ENCODE results near the gene GSG1. TPM values are rescaled to one million over a fixed set of nuclear protein-coding genes. Genes with fewer than 3 reads are reported as not detected.

The GSG1 gene
- total and polyA plus RNA-seq, 4 experiments from 2014 or later: 0.07 TPM; not detected in 3

DNA sequence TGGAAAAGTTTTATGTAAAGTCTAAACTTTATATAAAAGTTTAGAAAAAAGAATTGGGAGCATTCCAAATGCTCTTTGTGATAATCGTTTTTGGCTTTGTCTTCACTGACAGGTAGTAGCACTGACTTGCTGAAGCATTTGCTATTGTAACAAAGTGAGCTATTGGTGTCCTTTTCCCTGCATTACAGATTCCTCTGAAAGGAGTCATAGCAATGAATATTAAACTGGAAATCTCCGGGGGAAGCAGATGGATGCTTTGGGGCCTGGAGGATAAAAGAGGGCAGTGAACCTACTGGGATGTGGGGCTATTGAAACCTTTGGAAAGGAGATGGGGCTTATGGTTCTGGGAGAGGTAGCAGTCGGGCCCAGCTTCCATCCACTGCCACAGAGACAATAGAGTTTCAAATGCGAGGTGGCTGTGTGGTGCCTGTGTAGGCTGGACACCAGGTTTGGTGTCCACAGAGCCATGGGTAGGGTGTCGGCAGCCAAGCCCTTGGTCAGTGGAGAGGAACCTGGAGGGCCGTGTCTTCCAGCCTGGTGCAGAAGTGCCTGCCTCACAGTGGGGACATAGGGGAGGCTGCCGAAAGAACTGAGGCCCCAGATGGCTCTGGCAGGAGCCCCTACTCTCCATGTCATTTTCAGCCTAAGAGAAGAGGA is 10.1 kb downstream of the GSG1 start:
- Histone ChIP-seq H3K4me1 (ENCODE audit: insufficient read depth, low read length) (peaks cover 8% of the 10 kb centered on the region), H3K27ac (ENCODE audit: low read depth, low read length) (no peak overlapping the region), H3K9me3 (ENCODE audit: control insufficient read depth in 1 of 2, low read length in 2 of 2) (no peaks in the 10 kb centered on the region), H3K36me3 (ENCODE audit: insufficient read depth, low read length) (no peaks in the 10 kb centered on the region), H3K4me3 (ENCODE audit: low read length in 2 of 2) (no peak overlapping the region), H3K27me3 (ENCODE audit: insufficient read depth, low read length) (no peaks in the 10 kb centered on the region)
- POLR2A ChIA-PET (ENCODE audit: partially characterized antibody): no interaction called here
- Mint-ChIP-seq H3K36me3 (no peaks in the 10 kb centered on the region), H3K9me3 (no peaks in the 10 kb centered on the region), H3K4me3 (no peak overlapping the region), H3K4me1 (peaks cover 2 to 8% (median 6%) of the 10 kb centered on the region in 4 donors), H3K27me3 (peaks cover 2 to 6% of the 10 kb centered on the region in 2 donors), H3K27ac (no peak overlapping the region)
- DNase-seq: no peak
- CTCF ChIA-PET (ENCODE audit: partially characterized antibody): interaction anchor here (2.5 to 5.4 kb wide), 2 partner anchors 119 to 177 kb away, joined by 10 to 57 read pairs; no protein-coding TSS in a partner anchor
- intact Hi-C loops (cut with micrococcal nuclease): no loop called here

DNA sequence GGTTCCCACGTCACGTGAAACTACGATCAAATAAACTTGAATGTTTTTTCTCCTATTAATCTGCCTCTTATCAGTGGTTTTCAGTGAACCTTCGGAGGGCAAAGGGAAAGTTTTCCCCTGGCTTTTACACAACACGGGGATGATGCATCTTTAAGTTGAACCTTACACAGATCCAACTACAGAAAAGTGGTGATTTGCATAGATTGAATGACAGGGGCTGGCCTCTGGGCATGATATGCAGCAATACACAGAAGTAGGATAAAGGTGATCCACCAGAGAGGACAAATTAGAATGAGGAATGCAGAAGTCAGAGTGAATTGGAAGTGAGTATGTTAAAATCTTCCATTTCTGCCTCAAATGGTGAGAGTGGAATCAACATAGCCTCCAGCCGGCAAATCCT is 11.6 kb downstream of the GSG1 start:
- intact Hi-C loops (cut with micrococcal nuclease): no loop called here
- H3K4me3 Mint-ChIP-seq: no peak overlapping the region
- CTCF ChIA-PET (ENCODE audit: partially characterized antibody): no interaction called here
- H3K27ac ChIP-seq (ENCODE audit: low read depth, low read length): no peak overlapping the region
- no peaks in the 10 kb centered on the region for H3K36me3 Mint-ChIP-seq
- no peaks in the 10 kb centered on the region for H3K4me1 Mint-ChIP-seq
- peaks cover 2 to 6% of the 10 kb centered on the region in 2 donors for H3K27me3 Mint-ChIP-seq
- no peak overlapping the region for H3K4me3 ChIP-seq (ENCODE audit: low read length in 2 of 2)
- DNase-seq: no peak
- H3K9me3 ChIP-seq (ENCODE audit: control insufficient read depth in 1 of 2, low read length in 2 of 2): no peaks in the 10 kb centered on the region
- H3K4me1 ChIP-seq (ENCODE audit: insufficient read depth, low read length): no peaks in the 10 kb centered on the region
- POLR2A ChIA-PET (ENCODE audit: partially characterized antibody): no interaction called here
- H3K9me3 Mint-ChIP-seq: no peaks in the 10 kb centered on the region
- no peak overlapping the region for H3K27ac Mint-ChIP-seq
- no peaks in the 10 kb centered on the region for H3K27me3 ChIP-seq (ENCODE audit: insufficient read depth, low read length)
- H3K36me3 ChIP-seq (ENCODE audit: insufficient read depth, low read length): no peaks in the 10 kb centered on the region

DNA sequence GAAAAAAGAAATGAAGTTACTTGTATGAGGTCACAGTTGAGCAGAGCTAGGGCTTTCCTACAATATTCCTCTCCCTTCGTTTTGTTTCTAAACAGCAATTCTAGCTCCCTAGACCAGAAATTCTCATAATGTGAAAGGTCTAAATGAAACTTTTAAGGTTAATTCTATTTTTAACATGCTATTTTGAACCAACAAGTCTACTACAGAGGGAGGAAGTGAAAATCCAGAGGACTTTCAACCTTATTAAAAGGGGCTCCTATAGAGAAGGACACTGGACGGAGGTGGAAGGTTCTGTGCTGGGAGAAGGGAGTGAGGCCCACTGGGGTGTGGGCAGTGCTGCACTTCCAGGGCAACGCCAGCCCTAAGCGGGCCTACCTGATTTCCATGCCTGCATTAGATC is 13.4 kb downstream of the GSG1 start:
- Histone ChIP-seq H3K36me3 (ENCODE audit: insufficient read depth, low read length) (no peaks in the 10 kb centered on the region), H3K27ac (ENCODE audit: low read depth, low read length) (no peak overlapping the region), H3K4me1 (ENCODE audit: insufficient read depth, low read length) (no peaks in the 10 kb centered on the region), H3K9me3 (ENCODE audit: control insufficient read depth in 1 of 2, low read length in 2 of 2) (no peaks in the 10 kb centered on the region), H3K27me3 (ENCODE audit: insufficient read depth, low read length) (no peaks in the 10 kb centered on the region), H3K4me3 (ENCODE audit: low read length in 2 of 2) (no peak overlapping the region)
- no peak for DNase-seq
- ChIA-PET POLR2A (ENCODE audit: partially characterized antibody) (no interaction called here), CTCF (ENCODE audit: partially characterized antibody) (interaction anchor here (2.9 kb wide), 1 partner anchor 122 kb away, joined by 17 read pairs; no protein-coding TSS in a partner anchor)
- no peak overlapping the region for H3K27ac Mint-ChIP-seq
- H3K27me3 Mint-ChIP-seq: peaks cover 2 to 6% of the 10 kb centered on the region in 2 donors
- no peaks in the 10 kb centered on the region for H3K9me3 Mint-ChIP-seq
- intact Hi-C loops (cut with micrococcal nuclease): no loop called here
- no peaks in the 10 kb centered on the region for H3K4me1 Mint-ChIP-seq
- H3K36me3 Mint-ChIP-seq: peaks cover 4 to 8% of the 10 kb centered on the region in 2 donors
- no peak overlapping the region for H3K4me3 Mint-ChIP-seq

DNA sequence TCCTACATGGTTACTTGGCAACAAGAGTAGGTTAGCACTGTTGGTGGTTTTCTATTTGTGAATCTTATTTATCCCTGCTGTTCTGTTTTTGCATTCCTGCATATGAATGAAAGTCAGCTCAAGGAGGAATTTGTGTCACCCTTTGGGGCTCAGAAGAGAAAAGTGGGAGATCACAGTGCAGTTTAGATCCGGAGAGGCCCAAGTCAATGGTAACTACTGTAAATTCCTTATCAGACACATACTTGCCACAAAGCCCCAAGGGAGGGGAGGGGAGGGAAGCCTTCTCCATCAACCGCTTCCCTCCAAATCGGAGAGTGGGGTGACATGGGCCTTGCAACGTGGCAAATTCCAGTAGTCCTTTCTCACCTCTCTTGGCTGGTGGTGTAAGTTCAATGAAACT is 15.0 kb downstream of the GSG1 start:
- Mint-ChIP-seq H3K36me3 (peaks cover 8 to 16% of the 10 kb centered on the region in 2 donors), H3K9me3 (peaks cover 0 to 2% (median 0%) of the 10 kb centered on the region in 8 donors), H3K27ac (no peak overlapping the region), H3K27me3 (peaks cover 0 to 2% of the 10 kb centered on the region in 2 donors), H3K4me1 (no peaks in the 10 kb centered on the region), H3K4me3 (no peak overlapping the region)
- ChIA-PET CTCF (ENCODE audit: partially characterized antibody) (interaction anchor here (1.6 to 2.9 kb wide), 2 partner anchors 123 to 166 kb away, joined by 6 to 17 read pairs; no protein-coding TSS in a partner anchor), POLR2A (ENCODE audit: partially characterized antibody) (no interaction called here)
- DNase-seq: no peak
- Histone ChIP-seq H3K9me3 (ENCODE audit: control insufficient read depth in 1 of 2, low read length in 2 of 2) (no peaks in the 10 kb centered on the region), H3K27me3 (ENCODE audit: insufficient read depth, low read length) (no peaks in the 10 kb centered on the region), H3K4me1 (ENCODE audit: insufficient read depth, low read length) (no peaks in the 10 kb centered on the region), H3K27ac (ENCODE audit: low read depth, low read length) (no peak overlapping the region), H3K36me3 (ENCODE audit: insufficient read depth, low read length) (no peaks in the 10 kb centered on the region), H3K4me3 (ENCODE audit: low read length in 2 of 2) (no peak overlapping the region)
- intact Hi-C loops (cut with micrococcal nuclease): no loop called here

DNA sequence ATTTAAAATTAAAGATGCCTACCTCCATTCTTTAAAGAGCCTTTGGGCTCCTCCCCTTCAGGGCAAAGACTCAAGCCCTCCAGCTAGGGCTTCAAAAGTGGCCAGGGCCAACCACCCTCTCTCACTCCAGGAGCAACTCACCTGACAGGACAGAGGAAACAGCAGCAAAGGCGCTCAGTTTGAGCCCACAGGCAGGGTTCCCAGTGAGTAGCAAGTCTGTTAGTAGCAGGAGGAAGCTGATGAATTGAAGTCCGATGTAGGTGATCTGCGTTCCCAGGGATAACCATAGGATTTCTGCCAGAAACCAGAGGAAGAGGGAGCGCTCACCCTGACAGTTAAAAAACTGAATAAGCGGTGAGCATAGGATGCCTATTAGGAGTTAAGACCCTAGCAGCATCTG is 15.7 kb downstream of the GSG1 start:
- peaks cover 11 to 21% of the 10 kb centered on the region in 2 donors for H3K36me3 Mint-ChIP-seq
- intact Hi-C loops (cut with micrococcal nuclease): no loop called here
- peaks cover 0 to 2% (median 0%) of the 10 kb centered on the region in 8 donors for H3K9me3 Mint-ChIP-seq
- no peaks in the 10 kb centered on the region for H3K4me1 Mint-ChIP-seq
- Histone ChIP-seq H3K9me3 (ENCODE audit: control insufficient read depth in 1 of 2, low read length in 2 of 2) (no peaks in the 10 kb centered on the region), H3K36me3 (ENCODE audit: insufficient read depth, low read length) (no peaks in the 10 kb centered on the region), H3K4me1 (ENCODE audit: insufficient read depth, low read length) (no peaks in the 10 kb centered on the region), H3K27me3 (ENCODE audit: insufficient read depth, low read length) (no peaks in the 10 kb centered on the region), H3K27ac (ENCODE audit: low read depth, low read length) (no peak overlapping the region), H3K4me3 (ENCODE audit: low read length in 2 of 2) (no peak overlapping the region)
- DNase-seq: no peak
- no peak overlapping the region for H3K27ac Mint-ChIP-seq
- POLR2A ChIA-PET (ENCODE audit: partially characterized antibody): no interaction called here
- CTCF ChIA-PET (ENCODE audit: partially characterized antibody): interaction anchor here (1.6 kb wide), 1 partner anchor 167 kb away, joined by 6 read pairs; no protein-coding TSS in a partner anchor
- H3K27me3 Mint-ChIP-seq: peaks cover 0 to 2% of the 10 kb centered on the region in 2 donors
- no peak overlapping the region for H3K4me3 Mint-ChIP-seq

DNA sequence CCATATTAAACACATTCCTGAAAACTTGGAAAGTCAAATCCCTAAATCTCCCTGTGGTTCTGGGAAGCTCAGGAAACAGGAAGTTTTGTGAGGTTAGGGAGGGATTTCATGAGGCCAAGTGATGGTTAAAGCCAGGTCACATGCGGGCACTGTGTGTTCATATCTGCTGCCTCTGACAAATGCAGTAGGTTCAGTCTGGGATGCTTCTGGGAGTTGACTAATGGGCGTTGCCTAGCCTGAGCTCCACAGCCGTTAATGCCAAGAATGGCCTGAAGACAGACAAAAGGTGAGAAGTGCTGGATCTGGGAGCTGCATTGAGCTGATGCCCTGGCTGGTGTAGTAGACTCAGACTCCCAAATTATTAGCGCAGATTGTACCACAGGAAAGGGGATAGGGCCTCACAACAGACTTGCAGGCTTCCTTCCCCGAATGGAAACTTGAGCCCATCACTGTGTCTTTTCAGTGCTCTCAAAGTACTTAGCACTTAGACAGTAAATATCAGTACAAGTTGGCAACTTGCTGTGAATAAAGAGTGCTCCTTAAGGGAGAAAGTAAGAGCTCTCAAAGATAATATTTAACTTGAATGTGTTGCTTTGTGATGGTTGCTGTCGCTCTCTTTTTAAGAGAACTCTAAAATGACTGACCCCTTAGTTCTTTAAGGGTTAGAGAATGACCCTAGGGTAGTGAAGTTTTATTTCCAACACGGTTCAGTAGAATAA is 17.3 kb downstream of the GSG1 start:
- DNase-seq: no peak
- CTCF ChIA-PET (ENCODE audit: partially characterized antibody): interaction anchor here (1.0 to 1.5 kb wide), 2 partner anchors 169 to 170 kb away, joined by 3 to 4 read pairs; no protein-coding TSS in a partner anchor
- peaks cover 11 to 26% of the 10 kb centered on the region in 2 donors for H3K36me3 Mint-ChIP-seq
- Histone ChIP-seq H3K36me3 (ENCODE audit: insufficient read depth, low read length) (no peaks in the 10 kb centered on the region), H3K27ac (ENCODE audit: low read depth, low read length) (no peak overlapping the region), H3K27me3 (ENCODE audit: insufficient read depth, low read length) (no peaks in the 10 kb centered on the region), H3K4me1 (ENCODE audit: insufficient read depth, low read length) (no peaks in the 10 kb centered on the region), H3K4me3 (ENCODE audit: low read length in 2 of 2) (no peak overlapping the region), H3K9me3 (ENCODE audit: control insufficient read depth in 1 of 2, low read length in 2 of 2) (no peaks in the 10 kb centered on the region)
- H3K4me3 Mint-ChIP-seq: no peak overlapping the region
- no peaks in the 10 kb centered on the region for H3K4me1 Mint-ChIP-seq
- no peak overlapping the region for H3K27ac Mint-ChIP-seq
- H3K9me3 Mint-ChIP-seq: peaks cover 0 to 2% (median 0%) of the 10 kb centered on the region in 8 donors
- POLR2A ChIA-PET (ENCODE audit: partially characterized antibody): no interaction called here
- intact Hi-C loops (cut with micrococcal nuclease): no loop called here
- peaks cover 0 to 2% of the 10 kb centered on the region in 2 donors for H3K27me3 Mint-ChIP-seq

DNA sequence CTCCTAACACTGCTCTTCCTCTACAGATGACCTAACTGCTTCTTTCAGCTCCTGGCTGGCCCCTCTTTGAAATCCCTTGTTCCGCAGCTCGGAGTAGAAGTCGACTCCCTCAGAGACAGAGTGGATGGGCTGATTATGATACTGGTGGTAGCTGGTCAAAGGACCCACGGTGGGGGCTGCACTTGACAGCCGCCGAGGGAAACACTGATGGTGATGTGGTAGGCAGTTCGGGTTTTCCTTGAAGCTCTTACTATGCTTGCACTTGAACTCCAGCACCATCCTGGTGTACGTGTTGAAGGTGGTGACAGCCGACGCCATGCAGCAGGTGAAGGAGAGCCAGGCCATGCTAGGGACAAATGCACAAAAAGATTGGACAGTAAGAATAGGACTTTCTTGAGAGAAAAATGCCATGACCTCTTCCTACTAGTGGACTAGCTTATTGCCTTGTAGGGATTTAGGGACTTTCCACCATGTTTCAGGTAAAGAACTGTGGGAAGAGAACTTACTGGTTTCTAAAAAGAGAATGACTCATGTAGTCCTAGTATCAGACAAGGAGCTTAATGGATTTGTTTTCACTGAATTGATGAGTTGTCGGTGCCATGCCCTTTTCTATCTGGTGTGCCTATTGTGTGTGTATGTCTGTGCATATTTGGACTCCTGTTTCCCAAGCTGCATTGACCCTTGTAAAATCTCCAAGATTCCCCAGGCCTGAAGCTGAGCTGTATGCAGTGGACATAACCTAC is 18.4 kb downstream of the GSG1 start:
- peaks cover 0 to 2% (median 0%) of the 10 kb centered on the region in 8 donors for H3K9me3 Mint-ChIP-seq
- peaks cover 21 to 36% of the 10 kb centered on the region in 2 donors for H3K36me3 Mint-ChIP-seq
- no peak for DNase-seq
- H3K36me3 ChIP-seq (ENCODE audit: insufficient read depth, low read length): no peaks in the 10 kb centered on the region
- intact Hi-C loops (cut with micrococcal nuclease): no loop called here
- ChIA-PET CTCF (ENCODE audit: partially characterized antibody) (interaction anchor here (1.5 kb wide), 1 partner anchor 168 kb away, joined by 4 read pairs; no protein-coding TSS in a partner anchor), POLR2A (ENCODE audit: partially characterized antibody) (no interaction called here)
- H3K27ac ChIP-seq (ENCODE audit: low read depth, low read length): no peak overlapping the region
- H3K4me1 ChIP-seq (ENCODE audit: insufficient read depth, low read length): no peaks in the 10 kb centered on the region
- no peaks in the 10 kb centered on the region for H3K4me1 Mint-ChIP-seq
- H3K9me3 ChIP-seq (ENCODE audit: control insufficient read depth in 1 of 2, low read length in 2 of 2): no peaks in the 10 kb centered on the region
- no peak overlapping the region for H3K27ac Mint-ChIP-seq
- H3K27me3 ChIP-seq (ENCODE audit: insufficient read depth, low read length): no peaks in the 10 kb centered on the region
- H3K4me3 Mint-ChIP-seq: no peak overlapping the region
- peaks cover 0 to 2% of the 10 kb centered on the region in 2 donors for H3K27me3 Mint-ChIP-seq
- H3K4me3 ChIP-seq (ENCODE audit: low read length in 2 of 2): no peak overlapping the region

Measured in CD4-positive, alpha-beta memory T cell (primary cell).